ENCODE data around the gene NR2F1. TPM values are rescaled to one million over a fixed set of nuclear protein-coding genes. Genes with fewer than 3 reads are reported as not detected.

Gene NR2F1
- total and polyA plus RNA-seq, 4 donors, result 0.72 to 27.0 (median 10.0) TPM; not detected in 1

DNA sequence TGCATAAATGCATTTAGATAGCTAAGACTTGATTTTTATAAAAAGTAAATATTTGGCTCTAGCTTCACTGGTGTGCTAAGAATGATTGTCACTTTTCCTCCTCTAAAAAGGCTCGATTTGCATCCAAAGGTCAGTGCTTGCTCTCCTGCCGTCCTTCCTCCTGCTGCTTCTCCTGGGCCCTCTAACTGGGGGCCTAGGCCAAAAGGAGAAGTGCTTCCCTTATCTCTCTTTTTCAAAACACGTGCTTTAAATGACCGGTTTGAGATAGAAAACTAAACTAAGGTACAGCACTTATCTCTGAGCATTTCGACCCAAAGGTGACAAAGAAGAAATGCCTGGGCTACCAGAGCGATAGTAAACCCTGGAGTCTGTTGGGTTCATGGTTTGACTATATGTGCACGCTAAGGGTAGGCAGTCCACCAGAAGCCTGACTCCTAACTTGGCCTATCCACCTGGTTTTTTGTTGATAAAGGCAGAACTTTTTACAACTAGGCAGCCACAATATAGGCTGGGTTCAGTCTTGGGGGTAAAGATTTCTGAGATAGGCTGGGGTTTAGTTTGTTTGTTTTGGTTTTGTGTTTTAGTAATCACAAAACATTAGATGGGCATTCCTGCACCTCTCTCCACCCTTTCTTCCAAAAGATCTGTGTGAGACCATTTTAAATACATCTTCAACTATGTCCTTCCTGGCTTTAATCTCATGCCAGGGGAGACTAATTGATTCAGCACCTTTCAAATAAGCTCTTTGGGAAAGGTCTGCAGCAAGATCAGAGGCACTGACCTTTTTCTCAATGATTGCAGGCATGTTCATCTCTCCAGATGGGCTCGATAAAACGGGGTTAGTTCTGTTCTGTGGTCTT lies 5.8 kb upstream of the NR2F1 start:
- 86 to 90% methylated on average over 9 of the region's 9 CpGs for WGBS, 2 donors
- no peak overlapping the region for H3K27ac ChIP-seq (ENCODE audit: low read depth in 1 of 2, low read length in 2 of 2)
- no peak for ATAC-seq (ENCODE audit: low FRiP score)
- intact Hi-C loops (cut with DNase I), result no loop called here
- no peaks in the 10 kb centered on the region for H3K36me3 ChIP-seq (ENCODE audit: control insufficient read depth in 1 of 2, insufficient read depth in 2 of 2, low read length in 1 of 2)
- H3K4me1 ChIP-seq (ENCODE audit: control insufficient read depth in 1 of 2, insufficient read depth in 2 of 2, low read length in 2 of 2), result no peaks in the 10 kb centered on the region
- no peaks in the 10 kb centered on the region for H3K9me3 ChIP-seq (ENCODE audit: control insufficient read depth, low read length)
- no peak for DNase-seq
- no peak overlapping the region for H3K4me3 ChIP-seq (ENCODE audit: low read length in 2 of 2)
- H3K27me3 ChIP-seq (ENCODE audit: control insufficient read depth in 1 of 2, insufficient read depth in 2 of 2, low read length in 1 of 2), result no peaks in the 10 kb centered on the region

DNA sequence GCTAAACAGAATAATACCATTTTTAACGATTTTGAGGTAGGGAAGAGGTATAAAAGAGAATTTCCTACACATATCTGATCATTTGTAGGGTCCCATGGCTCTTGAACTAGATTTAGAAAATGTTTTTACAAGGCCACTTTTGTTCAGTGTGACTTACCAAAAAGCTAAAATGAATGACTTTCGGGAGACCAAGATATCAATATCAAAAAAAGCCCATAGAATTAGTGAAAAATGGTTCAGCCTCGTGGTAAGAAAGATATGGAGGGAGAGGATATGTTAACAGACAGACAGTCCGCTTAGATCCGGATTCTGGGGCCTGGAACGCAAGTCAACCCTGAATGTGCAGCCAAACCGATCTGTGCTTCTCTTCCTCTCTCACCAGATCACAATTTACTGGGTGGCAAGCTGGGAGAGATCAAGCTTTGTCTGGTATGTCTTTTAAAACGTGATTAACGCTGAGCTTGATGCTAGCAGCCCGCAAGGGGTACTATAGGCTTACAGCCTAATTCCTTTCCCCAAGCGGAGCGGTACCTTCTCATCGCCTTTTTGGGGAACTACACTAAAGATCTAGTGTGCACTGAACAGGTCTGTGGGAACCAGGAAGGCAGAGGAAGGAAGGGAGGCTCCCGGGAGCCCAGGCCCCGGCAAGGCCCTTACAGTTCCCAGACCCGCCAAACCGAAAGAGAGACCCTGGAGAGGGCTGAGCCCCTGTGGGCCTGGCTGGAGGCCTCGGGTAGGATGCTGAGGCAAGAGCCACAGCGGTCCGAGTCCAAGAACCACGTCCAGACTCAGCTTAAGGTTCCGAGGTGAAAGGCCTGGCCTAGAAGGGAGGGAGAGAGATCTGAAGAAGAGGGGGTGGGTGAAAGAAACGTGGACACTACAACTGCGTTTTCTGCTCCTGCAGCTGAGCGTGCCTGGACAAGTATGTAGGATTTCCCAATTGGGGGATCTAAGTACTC lies 4.9 kb upstream of the NR2F1 start:
- Histone ChIP-seq H3K4me1 (ENCODE audit: control insufficient read depth in 1 of 2, insufficient read depth in 2 of 2, low read length in 2 of 2) (no peaks in the 10 kb centered on the region), H3K27me3 (ENCODE audit: control insufficient read depth in 1 of 2, insufficient read depth in 2 of 2, low read length in 1 of 2) (no peaks in the 10 kb centered on the region), H3K4me3 (ENCODE audit: low read length in 2 of 2) (no peak overlapping the region), H3K9me3 (ENCODE audit: control insufficient read depth, low read length) (no peaks in the 10 kb centered on the region), H3K27ac (ENCODE audit: low read depth in 1 of 2, low read length in 2 of 2) (no peak overlapping the region), H3K36me3 (ENCODE audit: control insufficient read depth in 1 of 2, insufficient read depth in 2 of 2, low read length in 1 of 2) (no peaks in the 10 kb centered on the region)
- DNase-seq (no peak), ATAC-seq (ENCODE audit: low FRiP score) (no peak)
- intact Hi-C loops (cut with DNase I), result no loop called here
- WGBS, 2 donors, result 92 to 94% methylated on average over 25 of the region's 25 CpGs

DNA sequence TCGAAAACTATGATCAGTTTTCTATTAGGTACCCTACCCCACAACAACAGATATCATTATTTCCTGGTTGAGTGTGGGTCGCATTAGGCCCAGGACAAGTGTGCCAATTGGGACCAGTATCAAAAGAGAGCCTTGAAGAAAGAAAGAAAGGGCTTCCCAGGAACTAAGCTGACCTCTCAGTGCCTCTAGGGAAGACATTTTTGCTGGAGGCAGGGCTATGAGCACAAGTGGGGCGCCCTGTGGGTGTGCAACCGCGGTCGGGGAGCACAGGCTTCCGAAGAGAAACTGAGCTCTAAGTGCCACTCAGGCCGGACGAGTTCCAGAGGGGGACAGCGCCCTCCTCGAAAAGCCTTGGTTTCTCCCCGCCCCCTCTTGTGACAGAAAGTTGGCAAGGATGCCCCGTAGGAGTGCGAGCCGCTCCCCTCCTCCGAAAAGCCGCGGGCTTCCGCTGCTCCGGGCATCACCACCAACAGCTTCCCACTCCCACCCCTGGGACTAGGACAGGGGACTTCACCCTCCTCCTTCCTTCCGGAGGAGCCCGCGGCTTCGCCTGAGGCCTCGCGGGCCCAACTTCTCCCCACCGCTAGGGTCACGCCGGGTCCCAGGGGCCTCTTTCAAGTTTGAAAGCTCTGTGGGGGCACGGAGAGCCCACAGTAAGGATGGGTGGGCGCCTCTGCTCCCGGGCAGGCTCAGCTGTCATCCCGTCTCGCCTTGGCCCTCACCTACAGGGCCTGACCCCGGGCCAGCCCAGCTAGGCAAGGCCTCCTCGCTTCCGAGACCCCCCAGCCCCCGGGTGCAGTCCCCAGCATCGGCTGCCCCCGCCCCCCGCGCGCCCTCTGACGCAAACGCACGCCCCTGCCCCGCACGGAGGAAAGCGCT lies 4.0 kb upstream of the NR2F1 start:
- 17 to 18% methylated on average over 45 to 49 of the region's 49 CpGs for WGBS, 2 donors
- ATAC-seq (ENCODE audit: low FRiP score), result peak; percentile 20
- H3K4me1 ChIP-seq (ENCODE audit: control insufficient read depth in 1 of 2, insufficient read depth in 2 of 2, low read length in 2 of 2), result no peaks in the 10 kb centered on the region
- no peaks in the 10 kb centered on the region for H3K9me3 ChIP-seq (ENCODE audit: control insufficient read depth, low read length)
- H3K27me3 ChIP-seq (ENCODE audit: control insufficient read depth in 1 of 2, insufficient read depth in 2 of 2, low read length in 1 of 2), result no peaks in the 10 kb centered on the region
- no peak overlapping the region for H3K27ac ChIP-seq (ENCODE audit: low read depth in 1 of 2, low read length in 2 of 2)
- peak overlapping the region; percentile 0 to 45 for H3K4me3 ChIP-seq (ENCODE audit: low read length in 2 of 2)
- DNase-seq, result peak; percentile 57 to 77
- intact Hi-C loops (cut with DNase I), result no loop called here
- no peaks in the 10 kb centered on the region for H3K36me3 ChIP-seq (ENCODE audit: control insufficient read depth in 1 of 2, insufficient read depth in 2 of 2, low read length in 1 of 2)

DNA sequence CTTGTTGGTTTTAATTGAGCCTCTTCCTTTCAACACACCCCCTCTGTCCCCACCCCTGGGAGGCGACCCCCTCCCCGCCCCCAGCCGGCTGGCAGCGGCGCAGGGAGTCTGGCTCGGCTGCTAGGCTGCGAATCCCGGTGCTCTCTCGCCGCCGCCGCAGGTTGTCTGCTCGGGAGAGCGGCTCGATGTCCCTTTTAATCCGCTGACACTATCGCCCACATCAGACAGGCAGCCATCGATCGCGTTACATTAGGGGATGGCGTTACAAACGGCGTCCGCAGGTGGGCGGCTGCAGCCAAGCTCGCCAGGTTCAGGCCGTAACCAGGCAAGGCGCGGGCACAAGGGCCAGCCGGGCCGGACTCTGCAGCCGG lies 3.3 kb upstream of the NR2F1 start:
- ATAC-seq (ENCODE audit: low FRiP score), result no peak
- intact Hi-C loops (cut with DNase I), result loop anchor here (5.0 kb wide), 1 partner anchor 223 kb away; no protein-coding TSS in a partner anchor
- 1 to 2% methylated on average over 32 of the region's 32 CpGs for WGBS, 2 donors
- H3K9me3 ChIP-seq (ENCODE audit: control insufficient read depth, low read length), result no peaks in the 10 kb centered on the region
- no peaks in the 10 kb centered on the region for H3K36me3 ChIP-seq (ENCODE audit: control insufficient read depth in 1 of 2, insufficient read depth in 2 of 2, low read length in 1 of 2)
- H3K27ac ChIP-seq (ENCODE audit: low read depth in 1 of 2, low read length in 2 of 2), result no peak overlapping the region
- H3K4me3 ChIP-seq (ENCODE audit: low read length in 2 of 2), result peak overlapping the region; percentile 0 to 45
- H3K4me1 ChIP-seq (ENCODE audit: control insufficient read depth in 1 of 2, insufficient read depth in 2 of 2, low read length in 2 of 2), result no peaks in the 10 kb centered on the region
- DNase-seq, result peak; percentile 54 to 77
- no peaks in the 10 kb centered on the region for H3K27me3 ChIP-seq (ENCODE audit: control insufficient read depth in 1 of 2, insufficient read depth in 2 of 2, low read length in 1 of 2)

DNA sequence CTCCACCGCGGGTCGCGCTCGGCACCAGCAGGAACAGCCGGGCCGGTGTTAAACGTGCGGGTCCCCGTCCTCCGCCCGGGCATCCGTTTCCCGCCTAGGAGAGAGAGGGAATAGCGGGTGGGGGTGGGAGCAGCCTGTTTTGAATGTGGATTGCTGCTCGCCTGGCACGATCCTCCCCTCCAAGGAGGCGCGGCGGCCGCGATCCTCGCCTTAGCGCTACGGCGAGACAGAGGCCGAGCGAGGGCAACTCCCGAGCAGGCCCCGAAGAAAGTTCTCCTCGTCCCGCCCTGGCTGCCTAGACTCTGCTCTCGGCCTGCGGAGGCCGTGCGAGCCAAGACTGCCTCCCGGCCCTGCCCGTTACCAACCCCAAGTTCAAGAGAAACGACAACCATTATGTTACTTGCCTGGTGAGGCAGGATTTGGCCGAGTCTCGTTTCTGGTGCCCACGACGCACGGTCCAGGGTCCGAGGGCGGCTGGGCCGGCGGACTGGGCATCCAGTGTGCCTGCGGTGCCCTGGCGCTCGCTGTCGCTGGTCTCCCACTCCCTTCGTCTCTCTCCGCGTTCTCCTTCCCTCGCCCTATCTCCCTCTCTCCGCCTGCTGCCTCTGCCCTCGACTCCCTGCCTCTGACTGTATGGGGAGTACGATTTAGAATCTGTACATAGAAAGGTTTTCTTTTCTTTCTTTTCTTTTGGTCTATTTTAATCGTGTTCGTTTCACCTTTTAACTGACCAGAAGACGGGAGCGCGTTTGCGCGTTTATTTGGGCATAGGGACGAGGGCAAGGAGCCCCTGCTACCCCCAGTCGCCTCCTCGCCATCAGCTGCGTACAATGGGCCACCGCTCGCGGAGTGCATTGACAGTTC lies 2.7 kb upstream of the NR2F1 start:
- ATAC-seq (ENCODE audit: low FRiP score) (peak; percentile 38), DNase-seq (peak; percentile 52 to 79)
- intact Hi-C loops (cut with DNase I), result loop anchor here (5.0 kb wide), 1 partner anchor 222 kb away; no protein-coding TSS in a partner anchor

DNA sequence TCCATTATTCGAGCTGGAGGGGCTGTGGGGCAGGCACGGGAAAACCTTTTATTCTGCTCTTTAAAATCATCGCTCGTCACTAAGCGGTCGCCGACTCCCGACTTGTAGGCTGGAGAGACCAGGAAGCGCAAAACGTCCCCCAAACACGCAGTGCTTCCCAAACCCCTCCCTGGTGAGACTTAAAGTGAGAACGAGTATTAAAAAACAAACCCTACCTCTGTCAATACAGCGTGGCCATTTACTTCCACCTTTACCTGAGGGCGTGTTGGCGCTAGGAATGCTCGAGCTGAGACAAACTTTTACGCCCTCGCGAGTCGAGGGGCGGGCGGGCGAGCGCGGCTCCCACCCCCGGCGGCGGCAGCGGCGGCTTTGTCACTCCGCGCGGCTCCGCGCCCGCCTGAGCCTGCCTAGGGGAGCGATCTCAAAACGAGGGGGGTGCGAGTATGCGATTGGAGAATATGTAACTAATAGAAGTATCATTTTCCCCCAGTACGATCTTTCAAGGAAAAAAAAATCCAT lies 2.0 kb upstream of the NR2F1 start, which contains the start of gene NR2F1-AS1:
Gene NR2F1-AS1 (minus strand): TSS at position 293 of the 519 bp plus-strand sequence.
- H3K9me3 ChIP-seq (ENCODE audit: control insufficient read depth, low read length), result no peaks in the 10 kb centered on the region
- H3K27me3 ChIP-seq (ENCODE audit: control insufficient read depth in 1 of 2, insufficient read depth in 2 of 2, low read length in 1 of 2), result no peaks in the 10 kb centered on the region
- H3K4me1 ChIP-seq (ENCODE audit: control insufficient read depth in 1 of 2, insufficient read depth in 2 of 2, low read length in 2 of 2), result no peaks in the 10 kb centered on the region
- 1% methylated on average over 41 of the region's 41 CpGs for WGBS, 2 donors
- H3K27ac ChIP-seq (ENCODE audit: low read depth in 1 of 2, low read length in 2 of 2), result no peak within 1 kb of the TSS
- peak; percentile 50 to 81 for DNase-seq
- H3K4me3 ChIP-seq (ENCODE audit: low read length in 2 of 2), result peak within 1 kb of the TSS; percentile 45 to 57
- H3K36me3 ChIP-seq (ENCODE audit: control insufficient read depth in 1 of 2, insufficient read depth in 2 of 2, low read length in 1 of 2), result no peaks in the 10 kb centered on the region
- peak; percentile 52 for ATAC-seq (ENCODE audit: low FRiP score)
- intact Hi-C loops (cut with DNase I), result loop anchor here (5.0 kb wide), 1 partner anchor 221 kb away; no protein-coding TSS in a partner anchor

More for the DNA sequence above, 2.7 kb upstream of the NR2F1 start:
- no peaks in the 10 kb centered on the region for H3K27me3 ChIP-seq (ENCODE audit: control insufficient read depth in 1 of 2, insufficient read depth in 2 of 2, low read length in 1 of 2)
- no peaks in the 10 kb centered on the region for H3K36me3 ChIP-seq (ENCODE audit: control insufficient read depth in 1 of 2, insufficient read depth in 2 of 2, low read length in 1 of 2)
- H3K4me3 ChIP-seq (ENCODE audit: low read length in 2 of 2), result peak overlapping the region; percentile 45 to 57
- WGBS, 2 donors, result 0 to 1% methylated on average over 69 to 73 of the region's 73 CpGs
- H3K9me3 ChIP-seq (ENCODE audit: control insufficient read depth, low read length), result no peaks in the 10 kb centered on the region
- no peaks in the 10 kb centered on the region for H3K4me1 ChIP-seq (ENCODE audit: control insufficient read depth in 1 of 2, insufficient read depth in 2 of 2, low read length in 2 of 2)
- no peak overlapping the region for H3K27ac ChIP-seq (ENCODE audit: low read depth in 1 of 2, low read length in 2 of 2)

DNA sequence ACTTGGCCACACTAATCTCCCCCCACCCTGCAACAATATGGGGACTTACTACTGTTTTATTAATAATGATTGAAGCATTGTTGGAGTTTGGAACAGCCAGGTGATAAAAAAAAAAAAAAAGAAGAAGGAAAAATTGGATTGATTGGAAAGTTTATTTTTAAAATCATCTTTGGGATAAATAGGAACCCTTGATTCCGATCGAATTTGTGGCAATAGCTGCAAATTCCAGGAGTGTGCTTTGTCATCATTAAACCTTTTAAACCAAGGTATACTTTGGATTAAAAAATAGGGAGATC lies 907 bp upstream of the NR2F1 start:
- no peaks in the 10 kb centered on the region for H3K4me1 ChIP-seq (ENCODE audit: control insufficient read depth in 1 of 2, insufficient read depth in 2 of 2, low read length in 2 of 2)
- intact Hi-C loops (cut with DNase I), result loop anchor here (5.0 kb wide), 1 partner anchor 220 kb away; no protein-coding TSS in a partner anchor
- no peaks in the 10 kb centered on the region for H3K36me3 ChIP-seq (ENCODE audit: control insufficient read depth in 1 of 2, insufficient read depth in 2 of 2, low read length in 1 of 2)
- no peak overlapping the region for H3K4me3 ChIP-seq (ENCODE audit: low read length in 2 of 2)
- no peaks in the 10 kb centered on the region for H3K27me3 ChIP-seq (ENCODE audit: control insufficient read depth in 1 of 2, insufficient read depth in 2 of 2, low read length in 1 of 2)
- H3K27ac ChIP-seq (ENCODE audit: low read depth in 1 of 2, low read length in 2 of 2), result no peak overlapping the region
- no peak for ATAC-seq (ENCODE audit: low FRiP score)
- no peaks in the 10 kb centered on the region for H3K9me3 ChIP-seq (ENCODE audit: control insufficient read depth, low read length)
- no peak for DNase-seq
- WGBS, 2 donors, result 3% methylated on average over 2 of the region's 2 CpGs

All from aorta (tissue), 5 donors.